ENCODE data around the gene ZNF562.
A peak's percentile ranks its signal among the peaks of the same experiment; 100 is the strongest.

Gene ZNF562

DNA sequence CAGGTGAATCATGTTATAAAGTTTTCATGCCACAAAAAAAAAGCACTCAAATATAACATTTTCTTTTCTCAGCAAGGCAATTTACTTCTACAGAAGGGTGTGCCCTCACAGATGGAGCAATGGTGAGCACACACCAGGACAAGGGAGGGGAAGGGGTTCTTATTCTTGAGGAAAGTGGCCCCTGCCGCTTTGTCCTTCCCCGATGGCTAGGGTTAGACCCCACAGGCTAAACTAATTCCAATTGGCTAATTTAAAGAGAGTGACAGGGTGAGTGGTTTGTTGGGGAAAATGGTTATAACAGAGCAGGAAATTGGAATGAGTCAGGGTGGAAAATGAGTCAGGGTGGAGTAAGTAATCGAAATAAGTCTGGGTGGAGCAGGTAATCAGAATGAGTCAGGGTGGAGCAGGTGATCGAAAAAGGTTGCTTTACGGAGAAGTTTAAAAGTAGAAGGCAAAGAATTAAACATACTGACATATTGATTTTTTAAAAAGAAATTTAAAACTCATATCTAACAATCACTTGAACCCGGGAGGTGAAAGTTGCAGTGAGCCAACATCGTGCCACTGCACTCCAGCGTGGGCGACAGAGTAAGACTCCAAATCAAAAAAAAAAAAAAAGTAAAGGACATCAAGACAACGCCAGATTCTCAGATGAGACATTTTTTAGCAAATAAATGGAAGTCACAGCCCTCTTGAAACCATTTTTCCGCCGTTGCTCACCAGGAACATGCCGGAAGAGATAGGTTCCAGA is 813 bp downstream of the ZNF562 start:
- TF ChIP-seq CTCF (IDR thresholded peaks at IDR 0.05; ENCODE audit: insufficient read depth, low read length, poor library complexity, severe bottlenecking): no peak
- peak; percentile 9 for DNase-seq (ENCODE audit: extremely low read depth, insufficient read length)

GRCh38 chr19:9672893-9673292 is 2.0 kb downstream of the ZNF562 start:
- Histone ChIP-seq H3K36me3 (ENCODE audit: control insufficient read depth, insufficient read depth, low read length) (no peaks in the 10 kb centered on the region), H3K27me3 (replicated peaks; ENCODE audit: control insufficient read depth, insufficient read depth, low read length) (no peaks in the 10 kb centered on the region), H3K4me3 (replicated peaks; ENCODE audit: low read depth, low read length) (no peak overlapping the region)
- DNase-seq (ENCODE audit: extremely low read depth, insufficient read length): no peak
- TF ChIP-seq CTCF (IDR thresholded peaks at IDR 0.05; ENCODE audit: insufficient read depth, low read length, poor library complexity, severe bottlenecking): no peak

More for the DNA sequence above, 813 bp downstream of the ZNF562 start:
- Histone ChIP-seq H3K4me3 (replicated peaks; ENCODE audit: low read depth, low read length) (peak overlapping the region; percentile 88), H3K36me3 (ENCODE audit: control insufficient read depth, insufficient read depth, low read length) (no peaks in the 10 kb centered on the region), H3K27me3 (replicated peaks; ENCODE audit: control insufficient read depth, insufficient read depth, low read length) (no peaks in the 10 kb centered on the region)

DNA sequence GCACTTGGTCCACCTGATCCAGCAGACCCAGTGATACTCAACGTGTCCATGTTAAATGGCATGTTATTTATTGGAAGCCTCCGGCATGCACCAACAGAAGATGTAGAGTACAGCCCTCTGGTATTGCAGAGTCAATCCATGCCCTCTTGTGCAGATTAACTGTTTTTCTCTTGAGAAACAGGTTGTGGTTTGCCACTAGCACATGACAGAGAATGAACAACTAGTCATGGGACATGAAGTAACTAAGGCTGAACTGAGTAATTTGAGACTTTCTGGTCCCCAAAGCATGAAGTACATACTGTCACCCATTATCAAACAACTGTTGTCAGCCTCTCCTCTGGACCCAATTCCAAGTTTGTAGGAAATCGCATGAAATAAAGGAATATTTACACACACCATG is 3.2 kb downstream of the ZNF562 start:
- H3K27me3 ChIP-seq (replicated peaks; ENCODE audit: control insufficient read depth, insufficient read depth, low read length): no peaks in the 10 kb centered on the region
- H3K36me3 ChIP-seq (ENCODE audit: control insufficient read depth, insufficient read depth, low read length): no peaks in the 10 kb centered on the region; the same call in 1 of the 2 replicates
- no peak overlapping the region for H3K4me3 ChIP-seq (replicated peaks; ENCODE audit: low read depth, low read length)
- no peak for TF ChIP-seq CTCF (IDR thresholded peaks at IDR 0.05; ENCODE audit: insufficient read depth, low read length, poor library complexity, severe bottlenecking)
- no peak for DNase-seq (ENCODE audit: extremely low read depth, insufficient read length)

- Histone ChIP-seq H3K4me3 (replicated peaks; ENCODE audit: low read depth, low read length) (no peak overlapping the region), H3K27me3 (replicated peaks; ENCODE audit: control insufficient read depth, insufficient read depth, low read length) (no peaks in the 10 kb centered on the region), H3K36me3 (ENCODE audit: control insufficient read depth, insufficient read depth, low read length) (no peaks in the 10 kb centered on the region; the same call in 1 of the 2 replicates)
- no peak for DNase-seq (ENCODE audit: extremely low read depth, insufficient read length)
- no peak for TF ChIP-seq CTCF (IDR thresholded peaks at IDR 0.05; ENCODE audit: insufficient read depth, low read length, poor library complexity, severe bottlenecking)
Observed at GRCh38 chr19:9668544-9668943, 6.4 kb downstream of the ZNF562 start.

- Histone ChIP-seq H3K27me3 (replicated peaks; ENCODE audit: control insufficient read depth, insufficient read depth, low read length) (no peaks in the 10 kb centered on the region), H3K36me3 (ENCODE audit: control insufficient read depth, insufficient read depth, low read length) (no peaks in the 10 kb centered on the region; the same call in 1 of the 2 replicates), H3K4me3 (replicated peaks; ENCODE audit: low read depth, low read length) (no peak overlapping the region)
- no peak for DNase-seq (ENCODE audit: extremely low read depth, insufficient read length)
- TF ChIP-seq CTCF (IDR thresholded peaks at IDR 0.05; ENCODE audit: insufficient read depth, low read length, poor library complexity, severe bottlenecking): no peak
Observed at GRCh38 chr19:9667898-9668297, 7.0 kb downstream of the ZNF562 start.

All from GM06990 (cell line).